Measurements from ENCODE around the gene ZBTB14. TPM values are rescaled to one million over a fixed set of nuclear protein-coding genes. Genes with fewer than 3 reads are reported as not detected.

Gene ZBTB14, protein sequence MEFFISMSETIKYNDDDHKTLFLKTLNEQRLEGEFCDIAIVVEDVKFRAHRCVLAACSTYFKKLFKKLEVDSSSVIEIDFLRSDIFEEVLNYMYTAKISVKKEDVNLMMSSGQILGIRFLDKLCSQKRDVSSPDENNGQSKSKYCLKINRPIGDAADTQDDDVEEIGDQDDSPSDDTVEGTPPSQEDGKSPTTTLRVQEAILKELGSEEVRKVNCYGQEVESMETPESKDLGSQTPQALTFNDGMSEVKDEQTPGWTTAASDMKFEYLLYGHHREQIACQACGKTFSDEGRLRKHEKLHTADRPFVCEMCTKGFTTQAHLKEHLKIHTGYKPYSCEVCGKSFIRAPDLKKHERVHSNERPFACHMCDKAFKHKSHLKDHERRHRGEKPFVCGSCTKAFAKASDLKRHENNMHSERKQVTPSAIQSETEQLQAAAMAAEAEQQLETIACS
- 10 to 100 TPM in 1 of 4 donors, 1 to 10 TPM in 3; 5.4 to 13.6 (median 7.0) TPM for polyA plus RNA-seq
- long read RNA-seq, donor 1, result 0 reads
- long read RNA-seq, donor 2, partial matches to known transcripts, result 0 of 1 reads
- long read RNA-seq, donor 2, other reads (novel, unspliced or antisense), result 0 of 1 reads
- long read RNA-seq, donor 3, partial matches to known transcripts, result 0 of 9 reads
- long read RNA-seq, donor 3, other reads (novel, unspliced or antisense), result 0 of 9 reads
- long read RNA-seq, donor 4, partial matches to known transcripts, result 0 of 1 reads
- long read RNA-seq, donor 4, other reads (novel, unspliced or antisense), result 0 of 1 reads
- long read RNA-seq, donor 5, result 0 reads
- long read RNA-seq, donor 6, partial matches to known transcripts, result 0 of 4 reads
- long read RNA-seq, donor 6, other reads (novel, unspliced or antisense), result 0 of 4 reads
- long read RNA-seq, donor 7, transcript ZBTB14-202 (3 exons, 1,814 nt), result major isoform, 9 of 12 reads
- long read RNA-seq, donor 7, partial matches to known transcripts, result 0 of 12 reads
- long read RNA-seq, donor 7, other reads (novel, unspliced or antisense), result 0 of 12 reads
- long read RNA-seq, donor 8, partial matches to known transcripts, result 0 of 2 reads
- long read RNA-seq, donor 8, other reads (novel, unspliced or antisense), result 0 of 2 reads
- long read RNA-seq, donor 9, partial matches to known transcripts, result 0 of 1 reads
- long read RNA-seq, donor 9, other reads (novel, unspliced or antisense), result 0 of 1 reads
- long read RNA-seq, donor 10, partial matches to known transcripts, result 0 of 8 reads
- long read RNA-seq, donor 10, other reads (novel, unspliced or antisense), result 0 of 8 reads

DNA sequence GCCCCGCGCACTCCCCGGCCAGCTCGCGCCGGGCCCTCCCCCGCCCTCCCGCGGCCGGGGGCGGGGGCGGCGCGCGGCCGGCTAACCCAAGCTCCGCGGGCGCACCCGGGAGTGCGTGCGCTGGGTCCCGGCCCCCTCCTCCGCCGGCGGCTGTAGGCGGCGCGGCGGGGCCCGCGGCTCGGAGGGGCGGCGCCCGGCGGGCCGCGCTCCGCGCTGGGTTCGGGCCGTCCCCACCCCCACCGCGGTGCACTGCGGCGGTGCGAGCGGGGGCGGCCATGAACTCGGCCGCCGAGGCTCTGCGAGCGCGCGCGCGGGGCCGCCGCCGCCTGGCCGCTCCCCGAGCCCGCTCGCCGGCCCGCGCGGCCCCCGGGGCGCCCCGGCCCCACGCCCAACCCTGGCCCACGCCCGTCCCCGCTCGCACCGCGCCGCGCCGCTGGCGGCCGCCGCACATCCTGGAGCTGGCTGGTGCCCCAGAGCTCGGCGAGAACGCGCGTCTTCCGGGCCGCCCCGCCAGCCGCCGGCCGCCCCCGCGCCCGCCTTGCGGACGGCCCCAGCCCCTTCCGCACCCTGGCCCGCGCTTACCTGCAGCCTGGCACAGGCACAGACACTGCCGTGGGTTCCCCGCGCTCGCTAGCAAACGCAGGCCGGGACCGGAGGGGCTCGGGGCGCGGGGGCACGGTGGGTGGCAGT lies at the start of gene ZBTB14:
TSS of gene ZBTB14 (minus strand) at position 496 of the 690 bp plus-strand sequence. CDS start 2,480 bp downstream, outside the sequence.
- no peaks in the 10 kb centered on the region for H3K9me3 ChIP-seq (ENCODE audit: control insufficient read depth in 2 of 2, insufficient read depth in 1 of 2, low read depth in 1 of 2, low read length in 1 of 2)
- H3K27me3 ChIP-seq (ENCODE audit: control insufficient read depth in 3 of 3, insufficient read depth in 3 of 3, low read length in 3 of 3), result peaks cover 0 to 4% (median 0%) of the 10 kb centered on the region in 3 donors
- peak; percentile 73 to 78 for DNase-seq
- 0 to 1% (median 0%) methylated on average over 32 to 116 of the region's 116 CpGs for WGBS, 3 donors
- H3K4me1 ChIP-seq (ENCODE audit: control insufficient read depth in 3 of 3, insufficient read depth in 2 of 3, low read depth in 1 of 3, low read length in 2 of 3), result peaks cover 0 to 12% (median 0%) of the 10 kb centered on the region in 3 donors
- peak within 1 kb of the TSS; percentile 96 to 99 (median 96) for H3K27ac ChIP-seq (ENCODE audit: low read depth in 1 of 3, low read length in 2 of 3)
- H3K4me3 ChIP-seq (ENCODE audit: low read depth in 1 of 3, low read length in 3 of 3), result peak within 1 kb of the TSS; percentile 79 to 82 (median 80)
- H3K36me3 ChIP-seq (ENCODE audit: control insufficient read depth in 3 of 3, insufficient read depth in 2 of 3, low read depth in 1 of 3, low read length in 3 of 3), result peaks cover 0 to 9% (median 7%) of the 10 kb centered on the region in 3 donors
- no peak for FAIRE-seq

DNA sequence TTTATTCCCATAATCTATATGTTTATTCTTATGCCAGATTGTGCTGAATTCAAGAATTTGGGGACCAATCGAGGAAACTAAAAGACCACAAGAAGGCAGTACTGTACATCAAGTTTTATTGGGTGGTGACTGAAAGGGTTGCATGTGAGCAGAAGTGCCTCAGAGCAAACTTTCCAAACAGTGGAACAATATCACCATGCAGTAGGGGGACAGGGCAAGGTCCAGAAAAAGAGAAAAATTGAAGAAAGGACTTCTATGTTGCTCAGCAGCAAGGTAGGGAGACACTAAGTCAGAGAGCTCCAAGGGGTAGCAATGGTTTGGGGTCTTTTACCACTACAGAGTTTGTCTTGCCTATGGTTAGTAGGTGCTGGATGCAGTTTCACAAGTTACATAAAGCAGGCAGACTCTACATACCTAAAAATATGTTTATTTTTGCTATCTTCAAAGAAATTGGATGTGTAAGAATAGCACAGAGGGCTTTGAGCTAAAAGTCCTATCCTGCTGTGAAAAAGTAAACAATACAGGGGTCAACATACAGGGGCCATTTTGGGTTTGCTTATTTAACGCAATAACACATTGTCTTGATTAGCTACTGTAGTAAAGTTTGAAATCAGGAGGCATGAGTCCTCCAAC lies 43.8 kb upstream of the ZBTB14 start:
- no peak overlapping the region for H3K27ac ChIP-seq (ENCODE audit: low read depth in 1 of 3, low read length in 2 of 3)
- peaks cover 0 to 3% (median 0%) of the 10 kb centered on the region in 3 donors for H3K27me3 ChIP-seq (ENCODE audit: control insufficient read depth in 3 of 3, insufficient read depth in 3 of 3, low read length in 3 of 3)
- no peaks in the 10 kb centered on the region for H3K36me3 ChIP-seq (ENCODE audit: control insufficient read depth in 3 of 3, insufficient read depth in 2 of 3, low read depth in 1 of 3, low read length in 3 of 3)
- no peak overlapping the region for H3K4me3 ChIP-seq (ENCODE audit: low read depth in 1 of 3, low read length in 3 of 3)
- H3K9me3 ChIP-seq (ENCODE audit: control insufficient read depth in 2 of 2, insufficient read depth in 1 of 2, low read depth in 1 of 2, low read length in 1 of 2), result no peaks in the 10 kb centered on the region
- FAIRE-seq (no peak), DNase-seq (no peak)
- 56 to 77% (median 70%) methylated on average over 2 of the region's 2 CpGs for WGBS, 3 donors
- H3K4me1 ChIP-seq (ENCODE audit: control insufficient read depth in 3 of 3, insufficient read depth in 2 of 3, low read depth in 1 of 3, low read length in 2 of 3), result no peaks in the 10 kb centered on the region

DNA sequence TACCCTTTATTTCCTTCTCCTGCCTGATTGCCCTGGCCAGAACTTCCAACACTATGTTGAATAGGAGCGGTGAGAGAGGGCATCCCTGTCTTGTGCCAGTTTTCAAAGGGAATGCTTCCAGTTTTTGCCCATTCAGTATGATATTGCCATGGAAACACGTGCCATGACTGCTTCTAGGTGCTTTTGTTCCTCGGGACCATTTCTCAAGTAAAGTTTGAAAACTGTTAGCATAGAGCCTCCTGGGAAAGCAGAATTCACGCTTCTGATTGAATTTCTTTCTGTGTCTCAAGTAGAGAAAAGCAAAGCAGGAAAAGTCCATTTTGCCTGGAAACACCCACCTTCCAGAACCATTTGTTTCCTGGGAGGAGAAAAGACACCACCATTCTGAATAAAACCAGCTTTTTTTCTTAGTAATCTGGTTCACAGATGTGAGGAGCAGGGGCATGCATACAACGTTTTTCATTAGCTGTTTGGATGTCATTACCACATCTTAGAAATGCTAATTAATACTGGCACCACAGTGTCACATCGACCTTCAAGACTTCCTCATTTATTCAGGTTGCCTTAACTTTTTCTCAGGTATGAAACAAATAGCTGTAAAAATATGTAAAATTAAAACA lies 39.0 kb upstream of the ZBTB14 start:
- Histone ChIP-seq H3K27ac (ENCODE audit: low read depth in 1 of 3, low read length in 2 of 3) (no peak overlapping the region), H3K9me3 (ENCODE audit: control insufficient read depth in 2 of 2, insufficient read depth in 1 of 2, low read depth in 1 of 2, low read length in 1 of 2) (no peaks in the 10 kb centered on the region), H3K36me3 (ENCODE audit: control insufficient read depth in 3 of 3, insufficient read depth in 2 of 3, low read depth in 1 of 3, low read length in 3 of 3) (no peaks in the 10 kb centered on the region), H3K4me3 (ENCODE audit: low read depth in 1 of 3, low read length in 3 of 3) (no peak overlapping the region), H3K4me1 (ENCODE audit: control insufficient read depth in 3 of 3, insufficient read depth in 2 of 3, low read depth in 1 of 3, low read length in 2 of 3) (no peaks in the 10 kb centered on the region), H3K27me3 (ENCODE audit: control insufficient read depth in 3 of 3, insufficient read depth in 3 of 3, low read length in 3 of 3) (peaks cover 0 to 3% (median 0%) of the 10 kb centered on the region in 3 donors)
- WGBS, 3 donors, result 21 to 32% (median 30%) methylated on average over 5 to 6 of the region's 6 CpGs
- FAIRE-seq (no peak), DNase-seq (no peak)

DNA sequence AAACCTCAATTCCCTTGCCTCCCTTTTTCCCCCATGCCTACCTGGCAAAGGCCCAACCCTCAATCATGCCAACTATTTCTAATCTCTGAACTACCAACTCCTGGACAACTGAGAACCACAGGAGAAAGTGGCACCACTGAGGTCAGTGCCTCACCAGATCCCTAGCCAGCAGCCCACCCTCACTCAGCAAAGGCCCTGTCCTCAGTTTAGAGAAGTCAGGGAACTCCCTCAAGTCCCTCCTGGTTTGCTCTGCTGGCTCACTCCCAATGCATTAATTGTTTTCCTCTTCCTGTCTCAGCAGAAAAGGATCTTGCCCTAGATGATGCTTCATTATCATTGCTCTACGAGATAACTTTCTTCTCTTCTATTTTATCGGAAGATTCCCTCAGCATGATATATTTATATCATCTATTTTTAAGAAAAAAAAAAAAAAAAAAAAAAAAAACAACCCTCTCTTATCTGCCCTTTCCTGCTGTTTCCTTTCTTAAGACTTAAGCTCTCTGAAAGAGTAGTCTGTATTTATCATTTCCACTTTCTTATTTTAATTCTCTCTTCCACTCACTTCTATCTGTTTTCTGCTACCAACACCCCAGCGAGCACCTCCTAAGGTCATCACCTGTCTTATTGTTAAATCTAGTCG lies 22.7 kb upstream of the ZBTB14 start:
- no peaks in the 10 kb centered on the region for H3K27me3 ChIP-seq (ENCODE audit: control insufficient read depth in 3 of 3, insufficient read depth in 3 of 3, low read length in 3 of 3)
- no peak for FAIRE-seq
- H3K4me3 ChIP-seq (ENCODE audit: low read depth in 1 of 3, low read length in 3 of 3), result no peak overlapping the region
- H3K4me1 ChIP-seq (ENCODE audit: control insufficient read depth in 3 of 3, insufficient read depth in 2 of 3, low read depth in 1 of 3, low read length in 2 of 3), result no peaks in the 10 kb centered on the region
- 62 to 76% (median 76%) methylated on average over 4 of the region's 4 CpGs for WGBS, 3 donors
- H3K27ac ChIP-seq (ENCODE audit: low read depth in 1 of 3, low read length in 2 of 3), result no peak overlapping the region
- no peaks in the 10 kb centered on the region for H3K36me3 ChIP-seq (ENCODE audit: control insufficient read depth in 3 of 3, insufficient read depth in 2 of 3, low read depth in 1 of 3, low read length in 3 of 3)
- H3K9me3 ChIP-seq (ENCODE audit: control insufficient read depth in 2 of 2, insufficient read depth in 1 of 2, low read depth in 1 of 2, low read length in 1 of 2), result no peaks in the 10 kb centered on the region
- no peak for DNase-seq

DNA sequence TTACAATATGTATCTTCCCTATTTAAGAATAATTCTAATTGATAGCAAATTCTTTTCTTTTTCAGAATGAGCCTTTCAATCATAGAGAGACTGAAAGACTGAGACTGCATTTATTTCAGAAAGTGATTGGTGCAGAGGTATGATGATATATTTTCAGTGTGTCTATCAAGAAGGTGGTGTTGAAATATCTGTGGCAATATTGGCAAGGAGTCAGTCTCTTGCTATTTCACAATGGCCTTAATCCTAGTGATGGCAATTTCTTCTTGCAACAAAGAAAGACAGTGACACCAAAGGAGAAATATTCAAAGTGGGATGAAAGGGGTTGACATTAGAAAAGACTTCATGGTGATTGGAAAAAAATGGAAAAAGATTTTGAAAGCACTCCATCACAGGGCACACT lies 21.7 kb upstream of the ZBTB14 start:
- no peak for DNase-seq
- H3K4me3 ChIP-seq (ENCODE audit: low read depth in 1 of 3, low read length in 3 of 3), result no peak overlapping the region
- no peak for FAIRE-seq
- H3K9me3 ChIP-seq (ENCODE audit: control insufficient read depth in 2 of 2, insufficient read depth in 1 of 2, low read depth in 1 of 2, low read length in 1 of 2), result no peaks in the 10 kb centered on the region
- no peaks in the 10 kb centered on the region for H3K27me3 ChIP-seq (ENCODE audit: control insufficient read depth in 3 of 3, insufficient read depth in 3 of 3, low read length in 3 of 3)
- H3K36me3 ChIP-seq (ENCODE audit: control insufficient read depth in 3 of 3, insufficient read depth in 2 of 3, low read depth in 1 of 3, low read length in 3 of 3), result no peaks in the 10 kb centered on the region
- H3K4me1 ChIP-seq (ENCODE audit: control insufficient read depth in 3 of 3, insufficient read depth in 2 of 3, low read depth in 1 of 3, low read length in 2 of 3), result no peaks in the 10 kb centered on the region
- no peak overlapping the region for H3K27ac ChIP-seq (ENCODE audit: low read depth in 1 of 3, low read length in 2 of 3)

DNA sequence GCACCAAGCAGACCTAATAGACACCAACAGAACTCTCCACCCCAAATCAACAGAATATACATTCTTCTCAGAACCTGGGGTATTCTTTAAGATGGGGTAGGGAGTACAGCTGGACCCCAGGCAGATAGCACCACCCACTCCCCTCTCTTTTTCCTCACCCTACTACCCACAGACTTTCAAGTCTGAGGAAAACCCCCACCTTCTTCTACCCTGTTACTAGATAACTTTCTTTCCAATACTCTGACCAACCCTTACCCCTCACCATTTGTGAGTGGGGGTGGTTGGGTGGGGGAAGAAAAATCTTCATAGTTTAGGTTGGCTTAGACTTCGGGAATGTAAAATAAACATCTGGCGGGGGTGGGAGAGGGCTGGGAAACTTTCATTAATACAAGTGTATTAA lies 20.3 kb upstream of the ZBTB14 start:
- no peak for DNase-seq
- H3K4me3 ChIP-seq (ENCODE audit: low read depth in 1 of 3, low read length in 3 of 3), result no peak overlapping the region
- H3K27ac ChIP-seq (ENCODE audit: low read depth in 1 of 3, low read length in 2 of 3), result no peak overlapping the region
- no peaks in the 10 kb centered on the region for H3K36me3 ChIP-seq (ENCODE audit: control insufficient read depth in 3 of 3, insufficient read depth in 2 of 3, low read depth in 1 of 3, low read length in 3 of 3)
- no peaks in the 10 kb centered on the region for H3K9me3 ChIP-seq (ENCODE audit: control insufficient read depth in 2 of 2, insufficient read depth in 1 of 2, low read depth in 1 of 2, low read length in 1 of 2)
- 59 to 76% (median 63%) methylated on average over 2 of the region's 2 CpGs for WGBS, 3 donors
- no peak for FAIRE-seq
- no peaks in the 10 kb centered on the region for H3K27me3 ChIP-seq (ENCODE audit: control insufficient read depth in 3 of 3, insufficient read depth in 3 of 3, low read length in 3 of 3)
- no peaks in the 10 kb centered on the region for H3K4me1 ChIP-seq (ENCODE audit: control insufficient read depth in 3 of 3, insufficient read depth in 2 of 3, low read depth in 1 of 3, low read length in 2 of 3)

DNA sequence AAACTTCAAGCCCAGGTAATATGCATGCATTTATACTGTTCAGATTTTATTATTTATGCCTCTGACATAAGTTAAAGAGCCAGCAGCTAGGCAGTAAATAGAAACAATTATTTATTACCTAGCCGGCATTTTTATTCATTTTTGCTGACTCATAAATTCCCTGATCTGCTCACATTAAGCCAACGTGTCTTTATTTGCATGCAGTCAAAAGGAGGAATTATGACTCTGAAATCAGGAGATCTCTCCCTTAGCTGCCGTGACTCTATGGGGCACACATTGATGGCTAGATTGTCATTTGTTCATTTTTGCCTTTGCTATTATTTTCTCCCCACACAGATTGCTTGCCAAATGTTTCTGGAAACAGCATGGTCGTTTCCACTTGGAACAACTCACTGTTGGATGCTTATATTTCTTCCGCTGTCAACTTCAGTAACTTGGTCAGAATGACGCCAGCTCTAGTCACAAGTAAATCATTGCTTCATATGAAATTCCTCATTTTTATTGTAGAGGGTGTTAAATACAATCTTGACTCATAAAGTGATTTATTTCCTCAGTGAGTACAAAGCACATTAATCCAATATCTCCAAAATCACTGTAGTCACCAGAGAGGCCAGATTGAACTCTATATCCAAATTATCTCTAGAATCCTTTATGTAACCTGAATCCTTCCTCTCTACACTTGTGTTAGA lies 15.9 kb upstream of the ZBTB14 start:
- 48 to 59% (median 55%) methylated on average over 6 of the region's 6 CpGs for WGBS, 3 donors
- Histone ChIP-seq H3K4me3 (ENCODE audit: low read depth in 1 of 3, low read length in 3 of 3) (no peak overlapping the region), H3K4me1 (ENCODE audit: control insufficient read depth in 3 of 3, insufficient read depth in 2 of 3, low read depth in 1 of 3, low read length in 2 of 3) (no peaks in the 10 kb centered on the region), H3K27ac (ENCODE audit: low read depth in 1 of 3, low read length in 2 of 3) (no peak overlapping the region), H3K36me3 (ENCODE audit: control insufficient read depth in 3 of 3, insufficient read depth in 2 of 3, low read depth in 1 of 3, low read length in 3 of 3) (no peaks in the 10 kb centered on the region), H3K27me3 (ENCODE audit: control insufficient read depth in 3 of 3, insufficient read depth in 3 of 3, low read length in 3 of 3) (no peaks in the 10 kb centered on the region), H3K9me3 (ENCODE audit: control insufficient read depth in 2 of 2, insufficient read depth in 1 of 2, low read depth in 1 of 2, low read length in 1 of 2) (no peaks in the 10 kb centered on the region)
- FAIRE-seq, result no peak
- no peak for DNase-seq
